LHCN-M2 (cell line): Measurements from ENCODE around the gene SNX21. TPM values are rescaled to one million over a fixed set of nuclear protein-coding genes. Genes with fewer than 3 reads are reported as not detected.
"Not testable (repeated sequence)": the region's sequence is repeated elsewhere in the genome, so short reads cannot be mapped to it uniquely, and the experiment has no call there.

ENCODE experiments used
- DNase-seq: peaks from one replicate; pipeline ENCODE4 v3.0.0-alpha.2; 2012; ENCODE audit warnings: low read depth
- polyA plus RNA-seq: library from polyadenylated mRNA; unstranded; fragments of >200 nt; gene quantifications from one replicate; pipeline ENCODE4 v1.2.1, GENCODE V29; 2012; ENCODE audit warnings: missing spikeins
- total RNA-seq: library from RNA; depleted of rRNA; stranded (reverse); fragments of >200 nt; gene quantifications from 2 replicates; pipeline ENCODE4 v1.2.3, GENCODE V29; 2014; rRNA removed

Gene SNX21
- total RNA-seq, result 75.8 and 80.3 TPM in 2 replicates
- 32.1 TPM for polyA plus RNA-seq

GRCh38 chr20:45833030-45833882 is at the start of gene SNX21:
TSS of gene SNX21 (plus strand) at chr20:45833799. CDS start at chr20:45833920, 121 bp downstream.
- peak; percentile 93 for DNase-seq

- DNase-seq, result no peak
Observed at GRCh38 chr20:45788351-45788750, 45.2 kb upstream of the SNX21 start.

- DNase-seq, result no peak
Observed at GRCh38 chr20:45792317-45793118, 41.1 kb upstream of the SNX21 start.

- no peak for DNase-seq
Observed at GRCh38 chr20:45796337-45797065, 37.1 kb upstream of the SNX21 start.

- not testable (repeated sequence) for DNase-seq
Observed at GRCh38 chr20:45797510-45797909, 36.1 kb upstream of the SNX21 start.

- not testable (repeated sequence) for DNase-seq
Observed at GRCh38 chr20:45797955-45798354, 35.6 kb upstream of the SNX21 start.

GRCh38 chr20:45798935-45799642 is 34.5 kb upstream of the SNX21 start:
- DNase-seq, result peak; percentile 48

- DNase-seq, result no peak
Observed at GRCh38 chr20:45801851-45802250, 31.7 kb upstream of the SNX21 start.

- no peak for DNase-seq
Observed at GRCh38 chr20:45810191-45810970, 23.2 kb upstream of the SNX21 start.

- peak; percentile 100 for DNase-seq
Observed at GRCh38 chr20:45812157-45813005, 21.2 kb upstream of the SNX21 start, which contains the start of gene UBE2C. TSS of gene UBE2C (plus strand) at chr20:45812644. CDS start at chr20:45812696, 52 bp downstream.

GRCh38 chr20:45813006-45813340 is 20.6 kb upstream of the SNX21 start:
- DNase-seq, result no peak

GRCh38 chr20:45813489-45813888 is 20.1 kb upstream of the SNX21 start:
- DNase-seq, result no peak

GRCh38 chr20:45814314-45814713 is 19.3 kb upstream of the SNX21 start:
- no peak for DNase-seq

GRCh38 chr20:45816951-45817350 is 16.6 kb upstream of the SNX21 start:
- no peak for DNase-seq

GRCh38 chr20:45817376-45818194 is 16.0 kb upstream of the SNX21 start:
- peak; percentile 87 for DNase-seq

GRCh38 chr20:45818239-45818638 is 15.4 kb upstream of the SNX21 start:
- no peak for DNase-seq

GRCh38 chr20:45819466-45819865 is 14.1 kb upstream of the SNX21 start:
- DNase-seq, result no peak

GRCh38 chr20:45821947-45822346 is 11.7 kb upstream of the SNX21 start:
- no peak for DNase-seq

GRCh38 chr20:45822857-45823256 is 10.7 kb upstream of the SNX21 start:
- DNase-seq, result peak; percentile 56
